ENCODE data around the gene KLHL29.

Gene KLHL29

GRCh38 chr2:23683001-23683400, 298.0 kb downstream of the KLHL29 start:
- Mint-ChIP-seq H3K9me3 (no peaks in the 10 kb centered on the region), H3K36me3 (ENCODE audit: low read depth) (no peaks in the 10 kb centered on the region), H3K4me1 (ENCODE audit: low read depth) (peaks cover 5% of the 10 kb centered on the region), H3K27ac (no peak overlapping the region), H3K4me3 (no peak overlapping the region), H3K27me3 (peaks cover 25% of the 10 kb centered on the region)
- intact Hi-C loops (cut with micrococcal nuclease) = no loop called here

GRCh38 chr2:23684395-23685176, 299.6 kb downstream of the KLHL29 start:
- H3K4me3 Mint-ChIP-seq = no peak overlapping the region
- intact Hi-C loops (cut with micrococcal nuclease) = no loop called here
- no peaks in the 10 kb centered on the region for H3K9me3 Mint-ChIP-seq
- H3K27ac Mint-ChIP-seq = no peak overlapping the region
- peaks cover 24% of the 10 kb centered on the region for H3K27me3 Mint-ChIP-seq
- peaks cover 5% of the 10 kb centered on the region for H3K4me1 Mint-ChIP-seq (ENCODE audit: low read depth)
- peaks cover 5% of the 10 kb centered on the region for H3K36me3 Mint-ChIP-seq (ENCODE audit: low read depth)

DNA sequence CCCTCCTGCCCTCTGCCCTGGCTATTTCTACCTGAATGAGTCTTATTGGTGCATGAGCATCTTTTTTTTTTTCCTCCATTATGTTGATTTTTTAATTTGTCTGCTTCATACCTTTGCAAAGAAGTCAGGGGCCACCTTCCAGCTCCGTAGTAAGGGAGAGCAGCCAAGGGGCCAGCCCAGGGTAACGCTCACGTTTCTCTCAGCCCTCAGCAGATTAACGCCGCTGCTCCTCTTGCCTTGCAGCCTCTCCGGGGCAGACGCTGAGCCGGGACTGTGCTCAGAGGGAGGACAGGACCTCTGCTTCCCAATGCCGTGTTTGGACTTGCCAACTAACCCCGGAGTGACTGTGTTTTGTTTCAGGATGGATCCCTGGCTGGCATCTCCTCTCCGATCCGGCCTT, 300.2 kb downstream of the KLHL29 start:
- Mint-ChIP-seq H3K27ac (no peak overlapping the region), H3K9me3 (no peaks in the 10 kb centered on the region), H3K4me3 (no peak overlapping the region), H3K36me3 (ENCODE audit: low read depth) (peaks cover 11% of the 10 kb centered on the region), H3K27me3 (peaks cover 23% of the 10 kb centered on the region), H3K4me1 (ENCODE audit: low read depth) (peaks cover 5% of the 10 kb centered on the region)
- intact Hi-C loops (cut with micrococcal nuclease) = no loop called here

GRCh38 chr2:23685706-23686105, 300.7 kb downstream of the KLHL29 start:
- Mint-ChIP-seq H3K4me1 (ENCODE audit: low read depth) (peaks cover 5% of the 10 kb centered on the region), H3K9me3 (no peaks in the 10 kb centered on the region), H3K27me3 (peaks cover 23% of the 10 kb centered on the region), H3K36me3 (ENCODE audit: low read depth) (peaks cover 14% of the 10 kb centered on the region), H3K4me3 (no peak overlapping the region), H3K27ac (no peak overlapping the region)
- intact Hi-C loops (cut with micrococcal nuclease) = no loop called here

DNA sequence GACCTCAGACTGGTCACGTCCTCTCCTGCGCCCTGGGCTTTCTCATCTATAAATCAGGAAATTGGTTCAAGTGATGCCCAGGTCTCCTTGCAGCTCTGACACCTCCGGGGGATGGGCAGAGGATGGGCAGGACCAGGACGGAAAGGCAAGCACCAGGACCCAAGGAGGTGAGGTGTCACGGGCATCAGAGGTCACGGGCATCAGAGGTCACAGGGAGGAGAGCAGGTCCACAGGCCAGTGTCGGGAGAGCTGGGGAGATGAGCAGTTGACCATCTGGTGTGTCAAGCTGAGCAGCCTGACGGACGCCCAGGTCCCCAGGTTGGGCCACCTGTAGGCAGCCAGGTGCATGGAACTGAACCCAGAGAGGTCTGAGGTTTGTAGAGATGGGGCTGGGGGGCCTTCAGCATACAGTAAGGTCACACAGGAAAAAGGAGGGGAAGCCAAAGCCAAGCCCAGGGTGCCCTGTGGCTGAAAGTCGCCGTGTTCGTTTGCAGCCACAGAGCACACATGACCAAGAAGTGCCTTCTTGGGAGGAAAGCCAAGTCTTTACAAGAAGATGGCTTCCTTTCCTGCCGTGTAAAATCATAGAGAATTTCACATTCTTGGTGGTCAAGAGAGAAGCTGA, 301.5 kb downstream of the KLHL29 start:
- Mint-ChIP-seq H3K27ac (no peak overlapping the region), H3K36me3 (ENCODE audit: low read depth) (peaks cover 22% of the 10 kb centered on the region), H3K4me3 (no peak overlapping the region), H3K27me3 (peaks cover 23% of the 10 kb centered on the region), H3K9me3 (no peaks in the 10 kb centered on the region), H3K4me1 (ENCODE audit: low read depth) (peaks cover 5% of the 10 kb centered on the region)
- intact Hi-C loops (cut with micrococcal nuclease) = no loop called here

DNA sequence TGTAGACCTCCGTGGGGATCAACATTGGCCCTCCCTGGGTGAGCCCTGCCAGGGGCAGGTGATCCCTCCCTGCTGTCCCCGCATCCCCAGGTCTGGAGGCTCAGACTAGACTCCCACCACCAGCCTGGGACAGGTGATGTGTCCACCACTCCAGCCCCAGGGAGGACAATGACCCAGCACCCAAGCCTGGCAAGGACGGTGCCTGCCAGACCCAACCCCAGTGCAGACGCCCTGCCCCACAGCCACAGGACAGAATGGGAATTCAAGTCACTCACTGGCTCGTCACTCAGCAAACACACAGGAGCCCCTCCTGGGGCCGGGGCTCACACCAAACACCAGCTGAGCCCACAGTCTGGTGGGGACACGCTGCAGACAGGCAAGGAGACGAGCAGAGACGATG, 302.2 kb downstream of the KLHL29 start:
- no peaks in the 10 kb centered on the region for H3K9me3 Mint-ChIP-seq
- H3K4me1 Mint-ChIP-seq (ENCODE audit: low read depth) = peaks cover 5% of the 10 kb centered on the region
- peaks cover 21% of the 10 kb centered on the region for H3K27me3 Mint-ChIP-seq
- intact Hi-C loops (cut with micrococcal nuclease) = no loop called here
- H3K36me3 Mint-ChIP-seq (ENCODE audit: low read depth) = peaks cover 29% of the 10 kb centered on the region
- no peak overlapping the region for H3K4me3 Mint-ChIP-seq
- no peak overlapping the region for H3K27ac Mint-ChIP-seq

GRCh38 chr2:23687713-23688112, 302.7 kb downstream of the KLHL29 start:
- intact Hi-C loops (cut with micrococcal nuclease) = no loop called here
- H3K27me3 Mint-ChIP-seq = peaks cover 20% of the 10 kb centered on the region
- H3K27ac Mint-ChIP-seq = no peak overlapping the region
- H3K4me1 Mint-ChIP-seq (ENCODE audit: low read depth) = peaks cover 5% of the 10 kb centered on the region
- H3K36me3 Mint-ChIP-seq (ENCODE audit: low read depth) = peaks cover 32% of the 10 kb centered on the region
- no peak overlapping the region for H3K4me3 Mint-ChIP-seq
- H3K9me3 Mint-ChIP-seq = no peaks in the 10 kb centered on the region

GRCh38 chr2:23688486-23689130, 303.6 kb downstream of the KLHL29 start:
- Mint-ChIP-seq H3K27me3 (peaks cover 19% of the 10 kb centered on the region), H3K4me1 (ENCODE audit: low read depth) (peaks cover 8% of the 10 kb centered on the region), H3K36me3 (ENCODE audit: low read depth) (peaks cover 32% of the 10 kb centered on the region), H3K4me3 (no peak overlapping the region), H3K27ac (no peak overlapping the region), H3K9me3 (no peaks in the 10 kb centered on the region)
- intact Hi-C loops (cut with micrococcal nuclease) = no loop called here

DNA sequence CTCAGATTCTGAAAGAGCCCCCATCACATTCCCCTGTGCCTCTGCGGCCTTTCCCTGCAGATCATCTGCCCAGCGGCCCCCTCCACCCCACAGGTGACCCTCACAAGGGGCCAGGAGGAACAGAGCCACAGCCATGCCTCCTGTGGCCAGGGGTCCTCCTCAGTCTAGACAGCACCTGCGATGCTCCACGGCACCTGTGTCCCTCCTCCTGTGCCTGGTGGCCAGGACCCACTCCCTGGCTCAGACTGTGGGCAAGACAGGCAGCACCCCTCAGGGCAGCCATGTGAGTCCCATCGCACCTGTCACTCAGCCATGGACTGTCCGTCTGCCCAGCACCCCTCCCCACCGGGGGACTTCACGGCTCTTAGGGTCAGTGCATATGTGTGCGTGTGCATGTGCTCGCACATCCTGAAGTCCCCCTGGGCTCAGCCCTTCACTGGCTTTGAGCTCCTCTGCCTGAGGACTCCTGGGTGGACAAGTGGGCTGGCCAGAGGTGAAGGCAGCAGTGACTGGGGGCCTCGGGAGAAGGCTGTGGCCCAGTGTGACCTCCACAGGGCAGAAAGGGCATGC, 304.2 kb downstream of the KLHL29 start:
- Mint-ChIP-seq H3K27ac (no peak overlapping the region), H3K36me3 (ENCODE audit: low read depth) (peaks cover 32% of the 10 kb centered on the region), H3K27me3 (peaks cover 19% of the 10 kb centered on the region), H3K4me3 (no peak overlapping the region), H3K9me3 (no peaks in the 10 kb centered on the region), H3K4me1 (ENCODE audit: low read depth) (peaks cover 14% of the 10 kb centered on the region)
- intact Hi-C loops (cut with micrococcal nuclease) = no loop called here

GRCh38 chr2:23689891-23690290, 304.9 kb downstream of the KLHL29 start:
- Mint-ChIP-seq H3K4me1 (ENCODE audit: low read depth) (peaks cover 16% of the 10 kb centered on the region), H3K27ac (no peak overlapping the region), H3K9me3 (no peaks in the 10 kb centered on the region), H3K27me3 (peaks cover 14% of the 10 kb centered on the region), H3K4me3 (no peak overlapping the region), H3K36me3 (ENCODE audit: low read depth) (peaks cover 32% of the 10 kb centered on the region)
- intact Hi-C loops (cut with micrococcal nuclease) = no loop called here

GRCh38 chr2:23690421-23691105, 305.6 kb downstream of the KLHL29 start:
- no peak overlapping the region for H3K27ac Mint-ChIP-seq
- no peaks in the 10 kb centered on the region for H3K9me3 Mint-ChIP-seq
- intact Hi-C loops (cut with micrococcal nuclease) = no loop called here
- peaks cover 22% of the 10 kb centered on the region for H3K4me1 Mint-ChIP-seq (ENCODE audit: low read depth)
- H3K27me3 Mint-ChIP-seq = peaks cover 9% of the 10 kb centered on the region
- peaks cover 32% of the 10 kb centered on the region for H3K36me3 Mint-ChIP-seq (ENCODE audit: low read depth)
- no peak overlapping the region for H3K4me3 Mint-ChIP-seq

GRCh38 chr2:23691106-23691470, 306.1 kb downstream of the KLHL29 start:
- Mint-ChIP-seq H3K36me3 (ENCODE audit: low read depth) (peaks cover 32% of the 10 kb centered on the region), H3K27ac (no peak overlapping the region), H3K9me3 (no peaks in the 10 kb centered on the region), H3K4me3 (no peak overlapping the region), H3K27me3 (peaks cover 3% of the 10 kb centered on the region), H3K4me1 (ENCODE audit: low read depth) (peaks cover 22% of the 10 kb centered on the region)
- intact Hi-C loops (cut with micrococcal nuclease) = no loop called here

- H3K4me1 Mint-ChIP-seq (ENCODE audit: low read depth) = peaks cover 22% of the 10 kb centered on the region
- H3K27me3 Mint-ChIP-seq = no peaks in the 10 kb centered on the region
- no peak overlapping the region for H3K4me3 Mint-ChIP-seq
- no peaks in the 10 kb centered on the region for H3K9me3 Mint-ChIP-seq
- peaks cover 37% of the 10 kb centered on the region for H3K36me3 Mint-ChIP-seq (ENCODE audit: low read depth)
- intact Hi-C loops (cut with micrococcal nuclease) = no loop called here
- H3K27ac Mint-ChIP-seq = no peak overlapping the region
Measured at GRCh38 chr2:23691565-23691964, 306.6 kb downstream of the KLHL29 start.

- Mint-ChIP-seq H3K27me3 (no peaks in the 10 kb centered on the region), H3K9me3 (no peaks in the 10 kb centered on the region), H3K4me3 (no peak overlapping the region), H3K4me1 (ENCODE audit: low read depth) (peaks cover 22% of the 10 kb centered on the region), H3K27ac (no peak overlapping the region), H3K36me3 (ENCODE audit: low read depth) (peaks cover 37% of the 10 kb centered on the region)
- intact Hi-C loops (cut with micrococcal nuclease) = no loop called here
Measured at GRCh38 chr2:23692263-23692662, 307.3 kb downstream of the KLHL29 start.
